Urothelium cell line (cell line): ENCODE measurements around the gene ATXN3.
"Not testable (repeated sequence)": the region's sequence is repeated elsewhere in the genome, so short reads cannot be mapped to it uniquely, and the experiment has no call there.

Experiments used
- DNase-seq: peaks from one replicate; pipeline ENCODE4 v3.0.0; 2011; ENCODE audit warnings: low spot score, mixed read lengths
- FAIRE-seq: peaks from 2 replicates; lab custom pipeline; 2011; peaks lifted over from hg19 to GRCh38; lab: Jason Lieb, UNC

ATXN3 gene

GRCh38 chr14:92088494-92088893 is 17.9 kb downstream of the ATXN3 start:
- no peak for FAIRE-seq
- DNase-seq = no peak

GRCh38 chr14:92074555-92074954 is 31.8 kb downstream of the ATXN3 start:
- FAIRE-seq (no peak), DNase-seq (no peak)

- DNase-seq = no peak
- FAIRE-seq = no peak
Measured at GRCh38 chr14:92058006-92058917, 48.1 kb downstream of the ATXN3 start.

GRCh38 chr14:92049781-92050180 is 56.6 kb downstream of the ATXN3 start:
- no peak for FAIRE-seq
- DNase-seq = no peak

- FAIRE-seq, DNase-seq: not testable (repeated sequence)
Measured at GRCh38 chr14:92049221-92049620, 57.2 kb downstream of the ATXN3 start.

GRCh38 chr14:92045904-92046303 is 60.5 kb downstream of the ATXN3 start:
- not testable (repeated sequence) for DNase-seq, FAIRE-seq

GRCh38 chr14:92041766-92042165 is 64.6 kb downstream of the ATXN3 start:
- DNase-seq, FAIRE-seq: not testable (repeated sequence)

GRCh38 chr14:92041203-92041602 is 65.2 kb downstream of the ATXN3 start:
- DNase-seq (no peak), FAIRE-seq (no peak)

- FAIRE-seq (no peak), DNase-seq (peak; percentile 8)
Measured at GRCh38 chr14:92040431-92041051, 65.8 kb downstream of the ATXN3 start.

- FAIRE-seq (no peak), DNase-seq (peak; percentile 89)
Measured at GRCh38 chr14:92039719-92040430, 66.5 kb downstream of the ATXN3 start, which contains the start of gene TRIP11. TSS of gene TRIP11 (minus strand) at chr14:92040059. CDS start at chr14:92039685, 374 bp downstream.

- peak; percentile 42 for DNase-seq
- no peak for FAIRE-seq
Measured at GRCh38 chr14:92039063-92039718, 67.2 kb downstream of the ATXN3 start.

GRCh38 chr14:92037989-92038388 is 68.4 kb downstream of the ATXN3 start:
- no peak for FAIRE-seq

GRCh38 chr14:92035890-92036289 is 70.5 kb downstream of the ATXN3 start:
- no peak for DNase-seq
- no peak for FAIRE-seq

More at GRCh38 chr14:92037989-92038388, 68.4 kb downstream of the ATXN3 start:
- DNase-seq = no peak

GRCh38 chr14:92033906-92034687 is 72.3 kb downstream of the ATXN3 start:
- FAIRE-seq = no peak
- no peak for DNase-seq

- DNase-seq = no peak
- FAIRE-seq = no peak
Measured at GRCh38 chr14:92033433-92033832, 72.9 kb downstream of the ATXN3 start.

- FAIRE-seq = no peak
- DNase-seq = no peak
Measured at GRCh38 chr14:92026548-92027190, 79.7 kb downstream of the ATXN3 start.

GRCh38 chr14:92022036-92022435 is 84.3 kb downstream of the ATXN3 start:
- DNase-seq = no peak
- FAIRE-seq = no peak

- no peak for DNase-seq
- no peak for FAIRE-seq
Measured at GRCh38 chr14:92021523-92021922, 84.9 kb downstream of the ATXN3 start.

GRCh38 chr14:92014040-92014439 is 92.3 kb downstream of the ATXN3 start:
- DNase-seq (no peak), FAIRE-seq (no peak)
